ENCODE measurements around the gene DIAPH2.

GRCh38 chrX:96688789-96689188 is 4.1 kb downstream of the DIAPH2 start:
- TF ChIP-seq ZNF626 (tag by site-specific recombination; IDR thresholded peaks at IDR 0.05) (no peak), ZNF302 (tag by site-specific recombination; IDR thresholded peaks at IDR 0.05; ENCODE audit: low read depth) (no peak), ZNF561 (tag by site-specific recombination; IDR thresholded peaks at IDR 0.05; ENCODE audit: borderline replicate concordance) (no peak), CTCF (tag by site-specific recombination; IDR thresholded peaks at IDR 0.05) (no peak), SP2 (tag by site-specific recombination; IDR thresholded peaks at IDR 0.05) (no peak), ZNF473 (tag by site-specific recombination; IDR thresholded peaks at IDR 0.05) (no peak), PRDM1 (tag by site-specific recombination; IDR thresholded peaks at IDR 0.05) (no peak), ZBTB20 (tag by site-specific recombination; IDR thresholded peaks at IDR 0.05) (no peak), ZNF133 (tag by site-specific recombination; IDR thresholded peaks at IDR 0.05) (no peak), YY1 (tag by site-specific recombination; IDR thresholded peaks at IDR 0.05) (no peak), ZNF121 (tag by site-specific recombination; IDR thresholded peaks at IDR 0.05) (no peak), ZNF549 (tag by site-specific recombination; IDR thresholded peaks at IDR 0.05) (no peak)

All from HEK293 (cell line).